DMS 273 treated with DMSO at 0.1 percent for 48 hours (cell line): Measurements from ENCODE around the gene UBR1.
"Not testable (repeated sequence)": the region's sequence is repeated elsewhere in the genome, so short reads cannot be mapped to it uniquely, and the experiment has no call there.

Experiments
- DNase-seq: peaks from one replicate; lab custom pipeline; 2025; lab: John Stamatoyannopoulos, UW

Gene UBR1

DNA sequence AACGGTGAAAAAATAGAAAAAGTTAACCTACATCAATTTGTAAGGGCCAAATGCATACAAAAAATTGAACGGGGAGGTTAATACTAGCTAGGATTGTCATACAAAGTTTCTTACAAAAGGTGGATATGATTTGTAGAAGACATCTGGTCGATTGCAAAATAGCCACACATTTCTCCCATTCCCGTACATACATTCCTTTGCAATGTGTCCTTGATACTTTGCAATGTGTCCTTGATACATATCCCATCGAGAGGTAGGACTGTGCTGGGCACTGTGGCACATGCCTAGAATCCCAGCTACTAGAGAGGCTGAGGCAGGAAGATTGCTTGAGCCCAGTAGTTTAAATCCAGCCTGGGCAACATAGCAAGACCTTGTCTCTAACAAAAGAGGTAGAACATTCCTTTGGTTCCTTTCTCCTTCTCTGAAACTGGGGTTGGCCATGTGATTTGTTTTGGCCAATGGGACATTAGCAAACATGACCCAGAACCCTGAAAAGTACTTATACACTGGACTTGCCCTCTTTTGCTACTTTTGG is 194.7 kb downstream of the UBR1 start:
- DNase-seq: no peak

DNA sequence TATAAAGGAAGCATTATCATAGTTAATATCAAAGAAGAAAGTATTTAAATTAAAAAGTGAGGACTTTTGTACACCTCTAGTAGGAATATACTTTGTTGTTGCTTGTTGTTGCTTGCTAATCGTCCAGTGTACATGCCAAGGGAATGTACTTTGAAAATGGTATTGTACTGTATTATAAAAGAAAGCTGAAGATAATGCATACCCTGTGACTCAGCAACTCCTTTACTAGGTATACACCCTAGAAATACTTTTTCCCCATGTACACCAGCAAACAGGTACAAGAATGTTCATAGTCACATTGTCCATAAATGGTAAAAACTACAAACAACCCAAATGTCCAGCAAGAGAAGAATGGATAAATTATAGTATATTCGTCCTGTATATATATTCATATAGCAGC is 197.3 kb downstream of the UBR1 start:
- no peak for DNase-seq

DNA sequence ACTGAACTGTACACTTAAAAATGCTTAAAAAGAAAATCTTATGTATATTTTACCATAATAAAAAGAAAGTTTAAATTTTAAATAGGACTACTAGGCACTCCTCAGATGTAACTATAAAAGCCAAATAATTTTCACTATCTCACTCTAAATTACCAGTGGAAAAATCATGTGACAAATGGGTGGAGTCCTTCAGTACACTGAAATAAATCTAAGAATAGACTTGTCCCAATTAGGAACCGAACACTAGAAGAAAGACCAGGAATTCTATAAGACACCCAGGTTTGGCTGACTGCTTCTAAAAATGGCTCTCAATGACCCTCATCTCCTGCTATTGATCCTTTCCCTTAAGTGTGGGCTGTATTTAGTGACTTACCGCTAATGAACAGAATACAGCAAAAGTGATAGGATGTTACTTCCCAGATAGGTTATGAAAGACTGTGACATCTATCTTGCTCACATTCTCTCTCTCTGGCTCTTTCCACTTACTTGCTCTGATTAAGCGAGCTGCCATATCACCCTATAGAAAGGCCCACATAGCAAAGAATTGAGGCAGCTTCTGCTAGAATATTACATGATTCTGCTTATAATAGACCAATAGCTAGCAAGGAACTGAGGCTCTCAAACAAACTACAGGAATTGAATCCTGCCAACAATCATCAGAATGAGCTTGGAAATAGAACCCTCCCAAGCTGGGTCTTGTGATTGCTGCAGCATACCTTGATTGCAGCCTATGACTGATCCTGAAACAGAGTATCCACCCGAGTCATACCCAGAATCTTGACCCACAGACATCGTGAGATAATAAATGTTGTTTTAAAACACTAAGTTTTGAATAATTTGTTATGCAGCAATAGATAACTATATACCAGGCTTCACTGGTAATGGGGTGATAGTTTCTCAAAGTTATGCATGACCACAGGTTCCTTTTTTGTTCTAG is 202.2 kb downstream of the UBR1 start:
- DNase-seq: no peak

DNA sequence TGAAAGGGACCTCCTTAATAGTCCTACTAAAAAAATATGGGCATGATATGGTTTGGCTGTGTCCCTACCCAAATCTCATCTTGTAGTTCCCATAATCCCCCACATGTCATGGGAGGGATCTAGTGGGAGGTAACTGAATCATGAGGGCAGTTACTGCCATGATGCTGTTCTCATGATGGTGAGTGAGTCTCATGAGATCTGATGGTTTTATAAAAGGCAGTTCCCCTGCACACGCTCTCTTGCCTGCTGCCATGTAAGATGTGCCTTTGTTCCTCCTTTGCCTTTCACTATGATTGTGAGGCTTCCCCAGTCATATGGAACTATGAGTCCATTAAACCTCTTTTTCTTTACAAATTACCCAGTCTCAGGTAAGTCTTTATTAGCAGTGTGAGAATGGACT is 211.9 kb downstream of the UBR1 start:
- not testable (repeated sequence) for DNase-seq
